ENCODE results near the gene DECR2.

GRCh38 chr16:399340-400019 is 2.2 kb upstream of the DECR2 start:
- TF ChIP-seq CTCF (conservative IDR thresholded peaks at IDR 0.05; ENCODE audit: low read depth, low read length) (no peak), EZH2 (IDR thresholded peaks at IDR 0.05; ENCODE audit: borderline replicate concordance, low read depth, low read length, poor library complexity, severe bottlenecking) (no peak)
